Heart left ventricle (tissue), 16 donors: ENCODE measurements around the gene ARL8A. TPM values are rescaled to one million over a fixed set of nuclear protein-coding genes. Genes with fewer than 3 reads are reported as not detected.
"Not testable (repeated sequence)": the region's sequence is repeated elsewhere in the genome, so short reads cannot be mapped to it uniquely, and the experiment has no call there.

Source experiments
- ATAC-seq, 4 donors: fragments of 200-7000 bp; cut with Tn5 transposase; one replicate each; pipeline ENCODE4 v1.9.1; 2020 to 2022; ENCODE audit warnings: moderate library complexity in 4 of 4, mild to moderate bottlenecking in 3 of 4, moderate number of reproducible peaks in 1 of 4
- DNase-seq, 5 donors: peaks; one replicate each; pipeline ENCODE4 v3.0.0-alpha.2; 2020
- H3K27ac ChIP-seq, 12 donors: fragments of 200-600 bp; sonication (generic) in 4 of 12; one replicate each; pipeline versions ENCODE4 v1.5.0 to v1.8.0; 2016 to 2022; ENCODE audit warnings: mild to moderate bottlenecking in 2 of 12
- H3K27me3 ChIP-seq, 9 donors: fragments of 200-600 bp; sonication (generic) in 2 of 9; one replicate each; pipeline versions ENCODE4 v1.5.1 to v1.8.0; 2016 to 2022; ENCODE audit warnings: mild to moderate bottlenecking in 3 of 9
- H3K36me3 ChIP-seq, 9 donors: fragments of 200-600 bp; sonication (generic) in 2 of 9; one replicate each; pipeline versions ENCODE4 v1.5.0 to v1.8.0; 2018 to 2022; ENCODE audit warnings: mild to moderate bottlenecking in 2 of 9
- H3K4me1 ChIP-seq, 12 donors: fragments of 200-600 bp; sonication (generic) in 4 of 12; one replicate each; pipeline versions ENCODE4 v1.5.0 to v1.8.0; 2016 to 2022; ENCODE audit warnings: mild to moderate bottlenecking in 3 of 12
- H3K4me3 ChIP-seq, 12 donors: fragments of 200-600 bp; sonication (generic) in 4 of 12; one replicate each; pipeline versions ENCODE4 v1.5.0 to v1.8.0; 2017 to 2022; ENCODE audit warnings: mild to moderate bottlenecking in 9 of 12, moderate library complexity in 4 of 12
- H3K9me3 ChIP-seq, 12 donors: fragments of 200-600 bp; sonication (generic) in 4 of 12; one replicate each; pipeline versions ENCODE4 v1.5.0 to v1.8.0; 2016 to 2022; ENCODE audit warnings: mild to moderate bottlenecking in 1 of 12
- POLR2A ChIP-seq, 2 donors: fragments of 450-650 bp; IDR thresholded peaks; one replicate each; pipeline ENCODE4 v1.6.1; 2017; ENCODE audit warnings: antibody characterized with exemption in 2 of 2, mild to moderate bottlenecking in 2 of 2, moderate library complexity in 2 of 2
- WGBS, 4 donors: extraction: QIAGEN DNeasy Blood & Tissue Kit in 2 of 4; methylation state at CpG; one replicate each; pipeline versions ENCODE4 v1.1.5 to v1.1.7; 2013 to 2018; 5-methylcytosine and 5-hydroxymethylcytosine counted together
- intact Hi-C, 10 donors: fragments of 100-400 bp; cut with DNase I; formaldehyde crosslinking; loops; one replicate each; pipeline versions ENCODE4 v1.11.1 to v1.14.2; 2022
- polyA plus RNA-seq, 2 donors: library from polyadenylated mRNA; stranded (reverse); fragments of 200-250 nt; gene quantifications; one replicate each; pipeline ENCODE4 v1.2.3, GENCODE V29; 2013
- total RNA-seq, 9 donors: library from RNA; depleted of rRNA in 2 of 9; stranded (reverse); fragments of >200 nt in 2 of 9; fragmentation: NEBNext Ultra II Directional in 3 of 9; extraction: Animal tissue kit (Norgen Biotek cat#: 25700) in 3 of 9; gene quantifications; one replicate each; pipeline versions ENCODE4 v1.1.0 to v1.2.4, GENCODE V29; 2016 to 2023
- TF ChIP-seq, protein P1 (sequence below), 12 donors: fragments of 200-600 bp; sonication (generic) in 4 of 12; IDR thresholded peaks; one replicate each; pipeline versions ENCODE4 v1.5.0 to v1.8.0; 2018 to 2022; ENCODE audit warnings: antibody characterized with exemption in 12 of 12, mild to moderate bottlenecking in 5 of 12
- donor health status: ischemic (EF 13 %, LVEDD 7.1; RV severe dilation, severe dysfunction).
- donor health status: healthy with polysubstance abuse.
- donor health status: DM: no; HTN: yes; CAD: no.
- donor health status: DM: no; HTN: no; CAD: no.
- donor health status: ischemic (EF 25% LVEDD 6.9; RV normal size, moderate dysfunction).
- donor health status: ischemic (EF 25% LVEDD 5.7; RV mildly dilated, moderate dysfunction).
- donor health status: healthy.
- donor health status: DM: yes; HTN: yes; CAD: no.
- donor health status: ischemic (EF 35%, LVEDD 5.7; RV mildly dilated, moderate dysfunction).
- donor health status: nonischemic (EF 11% LVEDD 7.7; RV severe dilation, severe dysfunction).
- donor health status: DM: yes; HTN: yes; CAD: no.
- donor health status: PGD.
- donor health status: ischemic (EF 29% LVEDD 5.4; RV normal size, mild dysfunction).
- donor health status: nonischemic (EF 23%, LVEDD 6.1; RV moderate dilation, normal function).

The ARL8A gene
- total and polyA plus RNA-seq, 11 donors = 22.6 to 86.4 (median 73.3) TPM

- DNase-seq = peak in 4 of 5 donors; percentile 53 to 76 (median 66)
- ATAC-seq = peak; percentile 36 to 74 (median 60)
- WGBS, 4 donors = 35 to 50% (median 42%) methylated on average over 13 to 18 of the region's 18 CpGs
- H3K36me3 ChIP-seq = no peaks in the 10 kb centered on the region
- TF ChIP-seq, protein P1, sequence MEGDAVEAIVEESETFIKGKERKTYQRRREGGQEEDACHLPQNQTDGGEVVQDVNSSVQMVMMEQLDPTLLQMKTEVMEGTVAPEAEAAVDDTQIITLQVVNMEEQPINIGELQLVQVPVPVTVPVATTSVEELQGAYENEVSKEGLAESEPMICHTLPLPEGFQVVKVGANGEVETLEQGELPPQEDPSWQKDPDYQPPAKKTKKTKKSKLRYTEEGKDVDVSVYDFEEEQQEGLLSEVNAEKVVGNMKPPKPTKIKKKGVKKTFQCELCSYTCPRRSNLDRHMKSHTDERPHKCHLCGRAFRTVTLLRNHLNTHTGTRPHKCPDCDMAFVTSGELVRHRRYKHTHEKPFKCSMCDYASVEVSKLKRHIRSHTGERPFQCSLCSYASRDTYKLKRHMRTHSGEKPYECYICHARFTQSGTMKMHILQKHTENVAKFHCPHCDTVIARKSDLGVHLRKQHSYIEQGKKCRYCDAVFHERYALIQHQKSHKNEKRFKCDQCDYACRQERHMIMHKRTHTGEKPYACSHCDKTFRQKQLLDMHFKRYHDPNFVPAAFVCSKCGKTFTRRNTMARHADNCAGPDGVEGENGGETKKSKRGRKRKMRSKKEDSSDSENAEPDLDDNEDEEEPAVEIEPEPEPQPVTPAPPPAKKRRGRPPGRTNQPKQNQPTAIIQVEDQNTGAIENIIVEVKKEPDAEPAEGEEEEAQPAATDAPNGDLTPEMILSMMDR (IDR thresholded peaks at IDR 0.05) = peak; percentile 68 to 92 (median 84)
- no peak for TF ChIP-seq POLR2A (IDR thresholded peaks at IDR 0.05)
- H3K4me3 ChIP-seq = peak overlapping the region in 8 of 12 donors; percentile 16 to 47 (median 26)
- no peaks in the 10 kb centered on the region for H3K9me3 ChIP-seq
- H3K27me3 ChIP-seq = peaks cover 6 to 31% (median 17%) of the 10 kb centered on the region in 9 donors
- intact Hi-C loops = loop anchor here in 6 of 10 donors (1.0 to 2.0 kb wide), 3 partner anchors 44 to 122 kb away; no protein-coding TSS in a partner anchor
- H3K27ac ChIP-seq = no peak overlapping the region
- H3K4me1 ChIP-seq = peaks cover 0 to 18% (median 6%) of the 10 kb centered on the region in 12 donors
Measured at GRCh38 chr1:202192770-202193613, 48.5 kb upstream of the ARL8A start.

DNA sequence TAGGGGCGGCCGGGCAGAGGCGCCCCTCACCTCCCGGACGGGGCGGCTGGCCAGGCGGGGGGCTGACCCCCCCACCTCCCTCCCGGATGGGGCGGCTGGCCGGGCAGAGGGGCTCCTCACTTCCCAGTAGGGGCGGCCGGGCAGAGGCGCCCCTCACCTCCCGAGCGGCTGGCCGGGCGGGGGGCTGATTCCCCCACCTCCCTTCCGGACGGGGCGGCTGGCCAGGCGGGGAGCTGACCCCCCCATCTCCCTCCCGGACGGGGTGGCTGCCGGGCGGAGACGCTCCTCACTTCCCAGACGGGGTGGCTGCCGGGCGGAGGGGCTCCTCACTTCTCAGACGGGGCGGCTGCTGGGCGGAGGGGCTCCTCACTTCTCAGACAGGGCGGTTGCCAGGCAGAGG, 46.9 kb upstream of the ARL8A start:
- peaks cover 6 to 31% (median 17%) of the 10 kb centered on the region in 9 donors for H3K27me3 ChIP-seq
- DNase-seq, H3K27ac ChIP-seq, ATAC-seq, H3K4me3 ChIP-seq, H3K9me3 ChIP-seq, H3K36me3 ChIP-seq, intact Hi-C loops: not testable (repeated sequence)
- peaks cover 0 to 18% (median 6%) of the 10 kb centered on the region in 12 donors for H3K4me1 ChIP-seq
- 88 to 98% (median 93%) methylated on average over 4 to 20 of the region's 33 CpGs for WGBS, 4 donors

DNA sequence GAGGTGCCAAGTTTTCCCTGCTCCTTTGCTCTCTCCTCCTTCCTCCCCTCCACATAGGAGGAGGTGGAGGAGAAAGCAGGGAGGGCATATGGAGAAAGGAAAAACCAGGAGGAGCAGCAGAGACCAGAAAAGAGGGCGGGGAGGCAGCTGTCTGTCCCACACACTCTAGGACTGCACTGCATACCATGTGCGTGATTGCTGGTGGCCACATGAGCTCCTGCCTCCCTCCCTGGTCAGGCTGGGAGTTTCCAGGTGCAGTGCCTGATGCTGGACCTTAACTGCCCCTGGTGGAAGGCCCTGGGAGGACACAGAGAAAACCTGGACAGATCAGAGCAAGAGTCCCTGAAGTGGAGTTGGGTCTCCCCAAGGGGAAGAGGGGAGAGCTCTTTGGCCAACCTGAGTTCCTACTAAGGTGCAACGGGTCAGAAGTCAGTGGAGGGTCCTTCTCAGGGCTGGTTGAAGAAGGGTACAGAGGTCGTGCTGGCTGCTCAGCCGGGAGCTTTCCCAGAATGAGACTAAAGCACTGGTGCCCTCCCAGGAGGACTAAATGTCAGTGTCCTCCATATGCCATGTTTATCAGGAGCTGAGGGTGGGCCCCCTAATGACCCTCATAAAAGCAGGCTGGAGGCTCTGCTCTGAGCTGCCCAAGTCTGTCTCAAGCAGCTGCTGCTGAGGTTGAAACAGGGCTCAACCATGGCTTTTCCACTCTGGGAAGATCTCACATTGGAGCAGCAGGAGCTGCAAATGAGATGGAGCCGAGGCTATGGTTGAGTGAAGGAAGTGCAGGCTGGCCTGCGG, 45.6 kb upstream of the ARL8A start:
- H3K27me3 ChIP-seq = peaks cover 6 to 29% (median 17%) of the 10 kb centered on the region in 9 donors
- H3K4me3 ChIP-seq = no peak overlapping the region
- ATAC-seq = peak in 1 of 4 donors; percentile 13
- TF ChIP-seq POLR2A (IDR thresholded peaks at IDR 0.05) = no peak
- TF ChIP-seq, protein P1 (IDR thresholded peaks at IDR 0.05) = no peak
- 68 to 88% (median 75%) methylated on average over 7 of the region's 7 CpGs for WGBS, 4 donors
- no peaks in the 10 kb centered on the region for H3K36me3 ChIP-seq
- DNase-seq = no peak
- intact Hi-C loops = loop anchor here in 9 of 10 donors (2.0 to 5.0 kb wide), 4 partner anchors 125 to 529 kb away; no protein-coding TSS in a partner anchor
- peaks cover 0 to 18% (median 6%) of the 10 kb centered on the region in 12 donors for H3K4me1 ChIP-seq
- H3K9me3 ChIP-seq = no peaks in the 10 kb centered on the region
- H3K27ac ChIP-seq = no peak overlapping the region

- Histone ChIP-seq H3K4me1 (peaks cover 0 to 18% (median 6%) of the 10 kb centered on the region in 12 donors), H3K9me3 (no peaks in the 10 kb centered on the region), H3K27me3 (peaks cover 6 to 26% (median 16%) of the 10 kb centered on the region in 9 donors), H3K4me3 (no peak overlapping the region), H3K36me3 (no peaks in the 10 kb centered on the region), H3K27ac (no peak overlapping the region)
- DNase-seq = peak; percentile 58 to 87 (median 71)
- ATAC-seq = peak; percentile 59 to 72 (median 68)
- no peak for TF ChIP-seq POLR2A (IDR thresholded peaks at IDR 0.05)
- TF ChIP-seq, protein P1 (IDR thresholded peaks at IDR 0.05) = peak; percentile 71 to 92 (median 87)
- 51 to 88% (median 56%) methylated on average over 9 to 20 of the region's 20 CpGs for WGBS, 4 donors
- intact Hi-C loops = loop anchor here in 9 of 10 donors (2.0 to 5.0 kb wide), 4 partner anchors 126 to 530 kb away; no protein-coding TSS in a partner anchor
Measured at GRCh38 chr1:202189001-202189790, 44.7 kb upstream of the ARL8A start.
